T-helper 2 cell treated with Interferon-gamma antibody and Interleukin-4, amounts not matched to agents 5 μg/mL and 100 μg/mL, for 36 hours (primary cell): ENCODE results near the gene FKBP7.

ENCODE experiments used
- DNase-seq: peaks from one replicate; pipeline ENCODE4 v3.0.0; 2021; ENCODE audit warnings: low spot score
- H3K27ac Mint-ChIP-seq: one replicate; pipeline ENCODE4 v1.8.0; 2021; ENCODE audit warnings: mild to moderate bottlenecking, mixed read lengths
- H3K27me3 Mint-ChIP-seq: one replicate; pipeline ENCODE4 v1.8.0; 2021; ENCODE audit warnings: low read depth, mixed read lengths
- H3K36me3 Mint-ChIP-seq: one replicate; pipeline ENCODE4 v1.8.0; 2021; ENCODE audit warnings: low read depth, mixed read lengths
- H3K4me1 Mint-ChIP-seq: one replicate; pipeline ENCODE4 v1.8.0; 2021; ENCODE audit warnings: low read depth, mixed read lengths
- H3K4me3 Mint-ChIP-seq: one replicate; pipeline ENCODE4 v1.8.0; 2022; ENCODE audit warnings: mild to moderate bottlenecking, moderate library complexity, mixed read lengths
- H3K9me3 Mint-ChIP-seq: one replicate; pipeline ENCODE4 v1.8.0; 2021; ENCODE audit warnings: mixed read lengths

FKBP7 gene

GRCh38 chr2:178508646-178509045, 30.2 kb upstream of the FKBP7 start:
- H3K27me3 Mint-ChIP-seq: no peaks in the 10 kb centered on the region
- no peaks in the 10 kb centered on the region for H3K9me3 Mint-ChIP-seq
- DNase-seq: no peak
- no peak overlapping the region for H3K4me3 Mint-ChIP-seq
- no peak overlapping the region for H3K27ac Mint-ChIP-seq
- H3K4me1 Mint-ChIP-seq: peaks cover 21% of the 10 kb centered on the region
- peaks cover 33% of the 10 kb centered on the region for H3K36me3 Mint-ChIP-seq

GRCh38 chr2:178506949-178507348, 28.5 kb upstream of the FKBP7 start:
- no peak overlapping the region for H3K27ac Mint-ChIP-seq

GRCh38 chr2:178506524-178506923, 28.1 kb upstream of the FKBP7 start:
- Mint-ChIP-seq H3K4me3 (no peak overlapping the region), H3K36me3 (peaks cover 36% of the 10 kb centered on the region), H3K9me3 (no peaks in the 10 kb centered on the region), H3K27ac (no peak overlapping the region), H3K4me1 (peaks cover 17% of the 10 kb centered on the region), H3K27me3 (no peaks in the 10 kb centered on the region)
- no peak for DNase-seq

More at GRCh38 chr2:178506949-178507348, 28.5 kb upstream of the FKBP7 start:
- Mint-ChIP-seq H3K36me3 (peaks cover 34% of the 10 kb centered on the region), H3K9me3 (no peaks in the 10 kb centered on the region), H3K27me3 (no peaks in the 10 kb centered on the region), H3K4me1 (peaks cover 17% of the 10 kb centered on the region), H3K4me3 (no peak overlapping the region)
- DNase-seq: no peak

GRCh38 chr2:178506101-178506500, 27.7 kb upstream of the FKBP7 start:
- DNase-seq: no peak
- Mint-ChIP-seq H3K27me3 (no peaks in the 10 kb centered on the region), H3K4me1 (peaks cover 17% of the 10 kb centered on the region), H3K4me3 (no peak overlapping the region), H3K36me3 (peaks cover 38% of the 10 kb centered on the region), H3K9me3 (no peaks in the 10 kb centered on the region), H3K27ac (no peak overlapping the region)

GRCh38 chr2:178502751-178503150, 24.4 kb upstream of the FKBP7 start:
- Mint-ChIP-seq H3K27ac (no peak overlapping the region), H3K4me1 (peaks cover 11% of the 10 kb centered on the region), H3K36me3 (peaks cover 52% of the 10 kb centered on the region), H3K27me3 (no peaks in the 10 kb centered on the region), H3K9me3 (no peaks in the 10 kb centered on the region), H3K4me3 (no peak overlapping the region)
- DNase-seq: no peak

GRCh38 chr2:178499640-178500039, 21.2 kb upstream of the FKBP7 start:
- H3K4me1 Mint-ChIP-seq: no peaks in the 10 kb centered on the region
- peaks cover 65% of the 10 kb centered on the region for H3K36me3 Mint-ChIP-seq
- no peak overlapping the region for H3K27ac Mint-ChIP-seq
- no peak overlapping the region for H3K4me3 Mint-ChIP-seq
- no peaks in the 10 kb centered on the region for H3K9me3 Mint-ChIP-seq
- no peaks in the 10 kb centered on the region for H3K27me3 Mint-ChIP-seq
- no peak for DNase-seq

DNA sequence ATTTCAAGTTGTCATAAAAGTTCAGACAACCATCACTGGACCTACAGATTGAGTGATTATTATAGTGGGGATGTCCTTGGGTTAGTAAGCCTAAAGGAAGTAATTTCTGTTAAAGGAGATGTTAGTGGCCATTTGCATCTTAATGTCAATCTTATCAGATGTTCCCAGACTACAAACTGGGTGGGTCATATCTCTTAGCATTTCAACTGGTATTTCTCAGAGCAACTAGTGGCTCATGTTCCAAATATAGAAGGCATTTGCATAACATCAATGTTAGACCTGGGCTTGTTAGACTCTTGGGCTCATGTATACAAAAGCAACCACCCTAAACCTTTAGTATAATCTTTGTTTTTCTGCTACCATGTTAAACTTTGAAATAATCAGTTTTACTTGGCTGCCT, 19.7 kb upstream of the FKBP7 start:
- DNase-seq: no peak
- H3K36me3 Mint-ChIP-seq: peaks cover 72% of the 10 kb centered on the region

DNA sequence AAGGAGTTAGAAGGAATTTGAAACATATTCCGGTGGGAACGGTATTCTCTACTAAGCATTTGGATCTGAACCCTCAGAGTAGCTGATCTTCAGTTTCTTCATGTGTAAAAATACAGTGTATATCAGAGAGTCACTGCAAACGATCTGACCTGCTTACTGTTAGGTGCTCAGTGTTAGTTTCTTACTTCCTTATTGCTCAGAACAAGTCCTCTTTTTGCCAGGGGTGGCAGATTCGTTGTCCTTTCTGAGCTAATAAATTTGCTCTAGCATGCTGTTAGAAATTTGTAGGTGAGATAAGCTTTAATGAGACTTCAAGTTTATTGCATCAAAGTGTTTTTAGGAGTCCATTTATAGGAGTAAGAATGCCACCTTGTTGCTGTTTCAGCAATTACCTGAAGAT, 17.6 kb upstream of the FKBP7 start:
- peaks cover 62% of the 10 kb centered on the region for H3K36me3 Mint-ChIP-seq
- H3K4me3 Mint-ChIP-seq: no peak overlapping the region
- H3K27ac Mint-ChIP-seq: no peak overlapping the region

More for the DNA sequence above, 19.7 kb upstream of the FKBP7 start:
- H3K27me3 Mint-ChIP-seq: no peaks in the 10 kb centered on the region
- H3K4me1 Mint-ChIP-seq: no peaks in the 10 kb centered on the region
- H3K4me3 Mint-ChIP-seq: no peak overlapping the region
- no peak overlapping the region for H3K27ac Mint-ChIP-seq
- no peaks in the 10 kb centered on the region for H3K9me3 Mint-ChIP-seq

GRCh38 chr2:178491612-178492011, 13.2 kb upstream of the FKBP7 start:
- peaks cover 10% of the 10 kb centered on the region for H3K4me1 Mint-ChIP-seq
- DNase-seq: no peak
- no peaks in the 10 kb centered on the region for H3K9me3 Mint-ChIP-seq
- H3K27me3 Mint-ChIP-seq: no peaks in the 10 kb centered on the region
- H3K27ac Mint-ChIP-seq: no peak overlapping the region
- H3K36me3 Mint-ChIP-seq: peaks cover 61% of the 10 kb centered on the region
- no peak overlapping the region for H3K4me3 Mint-ChIP-seq

More for the DNA sequence above, 17.6 kb upstream of the FKBP7 start:
- no peaks in the 10 kb centered on the region for H3K27me3 Mint-ChIP-seq
- H3K4me1 Mint-ChIP-seq: no peaks in the 10 kb centered on the region
- no peaks in the 10 kb centered on the region for H3K9me3 Mint-ChIP-seq
- DNase-seq: no peak

- H3K9me3 Mint-ChIP-seq: no peaks in the 10 kb centered on the region
- H3K27ac Mint-ChIP-seq: no peak overlapping the region
- H3K36me3 Mint-ChIP-seq: peaks cover 37% of the 10 kb centered on the region
- no peak for DNase-seq
- H3K4me1 Mint-ChIP-seq: peaks cover 39% of the 10 kb centered on the region
- H3K4me3 Mint-ChIP-seq: no peak overlapping the region
- no peaks in the 10 kb centered on the region for H3K27me3 Mint-ChIP-seq
Measured at GRCh38 chr2:178485356-178485755, 7.0 kb upstream of the FKBP7 start.

- Mint-ChIP-seq H3K36me3 (peaks cover 29% of the 10 kb centered on the region), H3K4me1 (peaks cover 40% of the 10 kb centered on the region), H3K27me3 (no peaks in the 10 kb centered on the region), H3K27ac (no peak overlapping the region), H3K4me3 (no peak overlapping the region), H3K9me3 (no peaks in the 10 kb centered on the region)
- DNase-seq: no peak
Measured at GRCh38 chr2:178484245-178485041, 6.0 kb upstream of the FKBP7 start.

- Mint-ChIP-seq H3K27ac (peak overlapping the region; percentile 11), H3K4me3 (peak overlapping the region; percentile 91), H3K36me3 (peaks cover 21% of the 10 kb centered on the region), H3K4me1 (peaks cover 45% of the 10 kb centered on the region), H3K27me3 (no peaks in the 10 kb centered on the region), H3K9me3 (no peaks in the 10 kb centered on the region)
- DNase-seq: peak; percentile 7
Measured at GRCh38 chr2:178482437-178482836, 4.0 kb upstream of the FKBP7 start.

DNA sequence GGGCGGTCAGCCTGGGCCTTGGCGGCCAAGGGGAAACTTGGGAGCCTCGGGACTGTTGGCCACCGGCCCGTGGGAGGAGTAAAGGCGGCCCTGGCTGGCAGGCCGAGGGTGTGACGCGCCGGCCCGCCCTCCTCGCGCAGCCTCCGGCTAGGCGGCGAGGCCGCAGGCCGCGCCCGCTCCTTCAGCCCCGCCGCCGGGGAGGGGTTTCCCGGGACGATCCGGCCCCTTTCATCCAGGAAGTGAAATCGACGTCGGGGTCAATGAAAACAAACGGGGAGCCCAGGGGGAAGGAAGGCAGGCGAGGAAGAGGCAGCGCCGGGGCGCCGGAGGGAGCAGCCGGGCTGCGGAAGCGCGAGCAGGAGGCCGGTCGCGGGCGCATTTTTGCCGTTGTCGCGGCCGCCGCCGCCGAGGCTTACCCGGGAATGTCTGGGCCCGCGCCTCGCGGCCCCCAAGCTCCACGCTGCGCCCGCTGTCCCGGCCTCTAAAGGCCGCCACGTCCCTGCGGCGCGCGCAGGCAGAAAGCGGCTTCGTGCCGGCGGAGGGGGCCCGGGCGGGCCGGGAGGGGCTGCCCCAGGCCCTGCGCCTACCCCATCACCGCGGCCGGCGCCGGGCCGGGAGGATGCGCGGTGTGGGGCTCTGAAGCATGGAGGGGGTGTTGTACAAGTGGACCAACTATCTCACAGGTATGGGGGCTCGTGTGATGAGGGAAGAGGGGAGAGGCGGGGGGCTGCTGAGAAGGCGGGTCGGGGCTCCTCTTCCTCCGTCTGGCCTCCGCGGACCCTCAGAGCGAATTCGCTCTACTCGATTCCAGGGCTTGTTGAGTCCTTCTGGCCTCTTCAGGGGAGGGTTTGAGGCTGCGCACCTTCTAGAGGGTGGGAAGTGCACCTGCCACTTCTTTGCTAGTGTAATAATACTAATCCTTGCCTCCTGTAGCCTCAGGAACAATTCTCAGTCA, 2.1 kb upstream of the FKBP7 start, which contains the start of gene PLEKHA3:
TSS of gene PLEKHA3 (plus strand) at position 231 of the 955 bp plus-strand sequence. CDS start at position 644, 413 bp downstream.
- H3K27ac Mint-ChIP-seq: peak within 1 kb of the TSS; percentile 95
- no peaks in the 10 kb centered on the region for H3K27me3 Mint-ChIP-seq
- H3K36me3 Mint-ChIP-seq: peaks cover 9% of the 10 kb centered on the region
- no peaks in the 10 kb centered on the region for H3K9me3 Mint-ChIP-seq
- H3K4me1 Mint-ChIP-seq: peaks cover 51% of the 10 kb centered on the region
- peak; percentile 85 for DNase-seq
- H3K4me3 Mint-ChIP-seq: peak within 1 kb of the TSS; percentile 91

DNA sequence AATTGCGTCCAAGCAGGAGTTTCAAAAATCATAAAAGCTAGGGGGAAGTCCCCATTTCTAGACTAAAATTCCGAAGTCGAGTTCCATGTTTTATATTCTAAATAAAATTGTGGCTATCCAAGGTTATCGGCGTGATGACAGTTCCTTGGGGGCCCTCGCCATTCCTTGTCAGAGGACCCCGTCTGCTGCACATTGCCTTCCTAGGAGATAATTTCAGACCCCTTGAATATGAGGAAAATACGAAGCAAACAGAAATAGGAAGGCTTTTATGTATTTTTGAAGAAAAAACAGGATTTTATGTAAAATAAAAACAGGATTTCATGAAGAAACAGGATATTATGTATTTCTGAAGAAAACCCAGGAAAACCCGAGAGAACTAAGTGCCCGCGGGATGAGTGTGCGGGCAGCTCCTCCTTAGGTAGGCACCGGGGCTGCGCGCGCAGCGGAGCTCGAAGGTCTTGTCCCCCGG, 1.4 kb upstream of the FKBP7 start:
- H3K27ac Mint-ChIP-seq: peak overlapping the region; percentile 95

More for the DNA sequence above, 1.4 kb upstream of the FKBP7 start:
- Mint-ChIP-seq H3K4me3 (peak overlapping the region; percentile 91), H3K9me3 (no peaks in the 10 kb centered on the region), H3K4me1 (peaks cover 49% of the 10 kb centered on the region), H3K36me3 (peaks cover 6% of the 10 kb centered on the region), H3K27me3 (no peaks in the 10 kb centered on the region)
- no peak for DNase-seq
